ENCODE data around the gene CTNNA3.

CTNNA3 gene

DNA sequence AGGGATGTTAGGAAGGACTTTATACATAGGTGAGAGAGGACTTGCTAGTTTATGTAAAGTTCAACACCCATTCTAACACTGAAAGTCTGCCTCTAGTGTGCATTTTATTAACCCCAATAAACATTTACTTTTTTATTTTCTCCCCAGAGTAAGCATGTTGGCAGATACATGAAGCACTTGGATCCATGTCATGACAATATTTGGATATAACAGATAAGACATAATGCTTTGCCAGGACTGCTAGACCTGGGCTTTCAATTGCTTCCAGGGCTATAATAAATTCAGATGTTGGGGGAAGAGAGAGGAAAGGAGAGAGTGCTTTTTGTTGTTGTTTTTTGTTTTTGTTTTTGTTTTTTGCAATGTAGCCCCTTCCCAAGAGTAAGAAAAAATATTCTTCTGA, 1039.5 kb downstream of the CTNNA3 start:
- H3K4me3 ChIP-seq (ENCODE audit: control insufficient read depth, low read depth, low read length), result no peak overlapping the region
- DNase-seq (ENCODE audit: low read depth), result no peak
- TF ChIP-seq, protein P1, sequence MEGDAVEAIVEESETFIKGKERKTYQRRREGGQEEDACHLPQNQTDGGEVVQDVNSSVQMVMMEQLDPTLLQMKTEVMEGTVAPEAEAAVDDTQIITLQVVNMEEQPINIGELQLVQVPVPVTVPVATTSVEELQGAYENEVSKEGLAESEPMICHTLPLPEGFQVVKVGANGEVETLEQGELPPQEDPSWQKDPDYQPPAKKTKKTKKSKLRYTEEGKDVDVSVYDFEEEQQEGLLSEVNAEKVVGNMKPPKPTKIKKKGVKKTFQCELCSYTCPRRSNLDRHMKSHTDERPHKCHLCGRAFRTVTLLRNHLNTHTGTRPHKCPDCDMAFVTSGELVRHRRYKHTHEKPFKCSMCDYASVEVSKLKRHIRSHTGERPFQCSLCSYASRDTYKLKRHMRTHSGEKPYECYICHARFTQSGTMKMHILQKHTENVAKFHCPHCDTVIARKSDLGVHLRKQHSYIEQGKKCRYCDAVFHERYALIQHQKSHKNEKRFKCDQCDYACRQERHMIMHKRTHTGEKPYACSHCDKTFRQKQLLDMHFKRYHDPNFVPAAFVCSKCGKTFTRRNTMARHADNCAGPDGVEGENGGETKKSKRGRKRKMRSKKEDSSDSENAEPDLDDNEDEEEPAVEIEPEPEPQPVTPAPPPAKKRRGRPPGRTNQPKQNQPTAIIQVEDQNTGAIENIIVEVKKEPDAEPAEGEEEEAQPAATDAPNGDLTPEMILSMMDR (IDR thresholded peaks at IDR 0.05; ENCODE audit: control insufficient read depth, insufficient read depth, low read depth, low read length, missing control alignments), result no peak

DNA sequence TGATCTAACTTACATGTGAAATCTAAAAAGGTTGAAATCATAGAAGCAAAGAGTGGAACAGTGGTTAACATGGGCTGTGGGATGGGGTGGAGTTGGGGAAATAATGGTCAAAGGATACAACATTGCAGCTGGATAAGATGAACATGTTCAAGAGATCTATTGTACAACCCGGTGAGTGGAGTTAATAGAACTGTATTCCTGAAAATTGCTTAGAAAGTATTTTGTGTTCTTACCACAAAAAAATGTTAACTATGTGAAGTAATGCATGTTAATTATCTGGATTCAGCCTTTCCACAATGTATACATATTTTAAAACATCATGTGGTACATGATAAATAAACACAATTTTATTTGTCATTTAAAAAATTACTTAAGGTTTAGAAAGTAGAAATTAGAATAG, 1041.1 kb downstream of the CTNNA3 start:
- no peak overlapping the region for H3K4me3 ChIP-seq (ENCODE audit: control insufficient read depth, low read depth, low read length)
- DNase-seq (ENCODE audit: low read depth), result no peak
- TF ChIP-seq, protein P1 (IDR thresholded peaks at IDR 0.05; ENCODE audit: control insufficient read depth, insufficient read depth, low read depth, low read length, missing control alignments), result no peak

DNA sequence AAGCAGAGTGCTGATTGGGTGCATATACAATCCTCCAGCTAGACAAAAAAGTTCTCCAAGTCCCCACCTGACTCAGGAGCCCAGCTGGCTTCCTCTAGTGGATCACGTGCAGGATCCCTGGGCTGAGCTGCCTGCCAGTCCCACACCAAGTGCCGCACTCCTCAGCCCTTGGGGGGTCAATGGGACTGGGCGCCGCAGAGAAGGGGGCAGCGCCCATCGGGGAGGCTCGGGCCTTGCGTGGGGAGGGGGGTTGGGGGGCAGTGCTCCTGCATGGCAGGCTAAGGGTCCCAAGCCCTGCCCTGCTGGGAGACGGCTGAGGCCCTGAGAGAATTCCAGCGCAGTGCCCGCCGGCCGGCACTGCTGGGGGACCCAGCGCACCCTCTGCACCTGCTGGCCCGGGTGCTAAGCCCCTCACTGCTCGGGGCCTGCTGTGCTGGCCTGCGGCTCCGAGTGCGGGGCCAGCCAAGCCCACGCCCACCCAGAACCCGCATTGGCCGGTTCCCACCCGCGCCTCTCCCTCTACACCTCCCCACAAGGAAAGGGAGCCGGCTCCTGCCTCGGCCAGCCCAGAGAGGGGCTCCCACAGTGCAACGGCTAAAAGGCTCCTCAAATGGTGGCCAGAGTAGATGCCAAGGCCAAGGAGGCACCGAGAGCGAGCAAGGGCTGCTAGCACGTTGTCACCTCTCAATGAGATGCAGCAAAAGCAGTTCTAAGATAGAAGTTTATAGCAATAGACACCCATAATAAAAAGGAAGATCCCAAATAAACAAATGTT, 1044.5 kb downstream of the CTNNA3 start:
- TF ChIP-seq, protein P1 (IDR thresholded peaks at IDR 0.05; ENCODE audit: control insufficient read depth, insufficient read depth, low read depth, low read length, missing control alignments), result no peak
- no peak for DNase-seq (ENCODE audit: low read depth)
- no peak overlapping the region for H3K4me3 ChIP-seq (ENCODE audit: control insufficient read depth, low read depth, low read length)

DNA sequence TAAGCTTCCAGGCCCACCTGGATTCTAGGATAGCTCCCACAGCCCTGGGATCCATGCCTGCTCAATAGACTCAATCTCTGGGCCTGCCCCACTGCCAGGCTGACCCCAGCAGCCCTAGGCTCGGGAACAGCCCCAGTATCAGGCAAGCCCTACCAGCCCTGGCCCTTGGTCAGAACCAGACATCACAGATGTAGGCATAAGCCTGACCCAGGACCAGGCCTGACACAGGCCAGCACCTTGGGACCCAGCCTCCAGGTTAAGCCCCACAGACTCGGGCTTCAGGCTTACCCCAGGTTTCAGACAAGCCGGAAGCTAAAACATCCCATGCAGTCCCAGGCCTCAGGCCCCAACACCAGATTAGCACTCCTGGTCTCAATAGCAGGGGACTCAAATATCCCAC, 1046.4 kb downstream of the CTNNA3 start:
- H3K4me3 ChIP-seq (ENCODE audit: control insufficient read depth, low read depth, low read length), result no peak overlapping the region
- DNase-seq (ENCODE audit: low read depth), result no peak
- TF ChIP-seq, protein P1 (IDR thresholded peaks at IDR 0.05; ENCODE audit: control insufficient read depth, insufficient read depth, low read depth, low read length, missing control alignments), result no peak

DNA sequence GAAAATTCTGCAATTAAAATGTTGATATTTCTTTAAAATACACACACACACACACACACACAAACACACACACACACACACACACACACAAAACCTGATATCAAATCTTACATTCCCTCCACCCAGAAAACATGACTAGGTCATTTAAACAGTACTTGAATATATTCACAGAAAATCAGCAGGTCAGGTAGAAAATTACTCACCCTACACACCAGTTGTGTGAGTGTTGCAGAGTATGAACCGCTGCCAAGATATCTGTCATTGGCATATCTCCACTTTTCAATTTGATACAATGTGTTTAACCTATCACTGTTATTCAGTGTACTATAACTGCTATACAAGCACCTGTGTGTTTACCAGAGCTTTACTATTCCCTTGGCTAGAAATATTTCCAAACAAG, 1053.8 kb downstream of the CTNNA3 start:
- TF ChIP-seq, protein P1 (IDR thresholded peaks at IDR 0.05; ENCODE audit: control insufficient read depth, insufficient read depth, low read depth, low read length, missing control alignments), result no peak
- H3K4me3 ChIP-seq (ENCODE audit: control insufficient read depth, low read depth, low read length), result no peak overlapping the region
- DNase-seq (ENCODE audit: low read depth), result no peak

DNA sequence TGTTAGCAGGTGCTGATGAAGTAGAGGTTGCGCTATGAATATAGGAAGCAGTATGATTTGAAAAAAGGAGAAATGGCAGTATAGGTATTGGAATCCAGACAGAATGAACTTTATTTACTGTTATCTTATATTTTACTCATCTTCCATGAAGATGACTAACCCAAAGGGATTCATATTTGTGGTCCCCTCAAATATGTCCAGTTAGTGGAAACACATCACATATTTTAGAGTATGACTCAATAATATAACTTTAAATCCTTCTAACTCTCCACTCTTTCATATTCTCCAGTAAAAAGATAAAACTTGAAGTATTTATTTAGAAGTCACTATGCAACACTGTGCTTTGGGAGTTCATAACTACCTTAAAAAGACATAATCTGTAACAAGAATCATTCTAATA, 1056.6 kb downstream of the CTNNA3 start:
- TF ChIP-seq, protein P1 (IDR thresholded peaks at IDR 0.05; ENCODE audit: control insufficient read depth, insufficient read depth, low read depth, low read length, missing control alignments), result no peak
- no peak for DNase-seq (ENCODE audit: low read depth)

More for the DNA sequence above, 1056.6 kb downstream of the CTNNA3 start:
- H3K4me3 ChIP-seq (ENCODE audit: control insufficient read depth, low read depth, low read length), result no peak overlapping the region
